ENCODE measurements around the gene NKAIN4.

Gene NKAIN4

GRCh38 chr20:63254232-63254605 lies at the start of gene NKAIN4:
Gene NKAIN4, minus strand, starts transcription at chr20:63254463. Its CDS starts 13 bp downstream, at chr20:63254450.
- H3K4me3 ChIP-seq, result peak within 1 kb of the TSS in 6 of 7 experiments; percentile 3 to 25 (median 14)
- peak within 1 kb of the TSS in 2 of 21 experiments; percentile 7 to 25 for H3K27ac ChIP-seq

- no peak overlapping the region for H3K27ac ChIP-seq
- H3K4me3 ChIP-seq, result no peak overlapping the region
These were observed 48.9 kb upstream of the NKAIN4 start for GRCh38 chr20:63303095-63303666.

- Histone ChIP-seq H3K4me3 (no peak overlapping the region), H3K27ac (no peak overlapping the region)
These were observed 47.4 kb upstream of the NKAIN4 start for GRCh38 chr20:63301671-63302070.

DNA sequence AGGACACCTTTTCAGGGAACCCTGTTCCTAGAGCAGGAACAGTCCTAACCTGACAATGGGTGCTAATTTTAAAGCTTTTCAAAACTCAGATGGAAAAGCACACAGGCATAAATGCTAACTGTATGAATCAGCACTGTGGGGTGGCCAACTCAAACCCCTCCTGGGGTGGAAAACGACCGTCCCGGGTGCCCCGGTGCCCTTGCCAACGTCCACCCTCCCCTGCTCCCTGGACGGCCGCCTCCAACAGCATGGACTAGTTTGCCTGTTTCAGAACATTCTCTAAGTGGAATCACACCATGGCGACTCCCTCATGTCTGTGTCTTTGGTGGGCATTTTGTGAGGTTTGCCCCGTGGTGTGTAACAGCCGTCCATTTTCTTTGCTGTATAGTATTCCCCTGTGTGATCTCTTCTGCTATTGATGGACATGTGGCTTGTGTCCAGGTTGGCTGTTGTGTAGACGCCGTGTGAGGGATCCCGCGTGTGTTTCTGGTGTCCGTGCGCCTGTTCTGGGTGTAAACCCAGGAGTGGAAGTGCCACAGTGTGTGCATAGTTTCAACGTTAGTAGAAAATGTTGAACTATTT lies 44.6 kb upstream of the NKAIN4 start:
- no peak overlapping the region for H3K27ac ChIP-seq

GRCh38 chr20:63297796-63298572 lies 43.7 kb upstream of the NKAIN4 start:
- Histone ChIP-seq H3K27ac (no peak overlapping the region), H3K4me3 (no peak overlapping the region)

More for the DNA sequence above, 44.6 kb upstream of the NKAIN4 start:
- H3K4me3 ChIP-seq, result no peak overlapping the region

- H3K27ac ChIP-seq, result no peak overlapping the region
These were observed 43.1 kb upstream of the NKAIN4 start for GRCh38 chr20:63297371-63297781.

DNA sequence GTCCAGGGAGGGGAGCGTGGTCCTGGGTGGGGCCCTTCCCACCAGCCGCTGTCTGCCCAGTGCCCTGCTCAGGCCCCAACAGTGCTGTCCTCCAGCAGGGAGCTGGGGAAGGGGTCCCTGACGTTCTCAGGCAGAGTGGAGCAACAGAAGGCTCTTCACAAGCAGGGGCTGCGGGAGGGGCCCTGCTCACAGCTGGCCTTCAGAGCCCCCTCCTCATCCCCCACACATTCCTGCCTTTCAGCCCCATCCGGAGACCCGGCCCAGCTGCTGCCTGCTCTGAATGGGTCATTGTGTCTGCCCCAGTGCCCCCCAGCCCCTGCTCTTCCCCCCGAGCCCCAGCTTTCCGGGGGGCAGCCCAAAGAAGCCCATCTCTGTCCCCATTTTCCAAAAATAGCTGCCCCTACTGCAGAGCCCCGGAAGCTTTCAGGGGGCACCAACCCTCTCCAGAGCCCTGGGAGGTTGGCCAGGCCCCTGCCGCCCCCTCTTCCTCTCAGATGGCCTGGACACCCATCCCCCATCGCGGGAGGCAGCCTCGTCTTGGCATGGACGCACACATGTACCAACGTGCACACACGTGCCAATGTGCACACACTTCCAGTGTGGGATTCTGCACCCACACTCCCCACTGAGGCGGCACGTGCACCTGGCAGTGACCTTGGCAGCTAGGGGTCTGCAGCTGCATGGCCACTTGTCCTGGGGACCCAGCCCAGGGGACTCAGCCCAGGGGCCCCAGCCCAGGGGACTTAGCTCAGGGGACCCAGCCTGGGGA lies 42.5 kb upstream of the NKAIN4 start:
- Histone ChIP-seq H3K27ac (no peak overlapping the region), H3K4me3 (no peak overlapping the region)

More at GRCh38 chr20:63297371-63297781, 43.1 kb upstream of the NKAIN4 start:
- no peak overlapping the region for H3K4me3 ChIP-seq

DNA sequence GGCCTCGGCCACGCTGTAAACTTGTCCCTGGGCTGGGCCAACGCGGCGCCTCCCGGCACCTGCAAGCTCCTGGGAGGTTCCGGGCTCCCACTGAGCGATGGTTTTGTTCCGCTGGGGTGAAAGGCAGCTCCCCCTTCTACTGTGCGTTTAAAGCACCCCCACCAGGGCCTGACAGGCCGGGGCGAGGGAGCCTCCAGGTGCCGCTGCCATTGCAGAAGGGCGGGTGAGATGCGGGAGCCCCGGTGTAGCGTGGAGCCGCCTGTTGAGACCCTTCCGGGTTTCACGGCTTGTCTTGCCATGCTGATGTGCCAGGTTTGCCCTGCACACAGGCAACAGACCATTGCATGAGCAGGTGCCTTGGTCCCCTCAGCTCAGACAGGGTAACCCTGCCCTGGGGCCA lies 41.6 kb upstream of the NKAIN4 start:
- H3K4me3 ChIP-seq, result no peak overlapping the region
- no peak overlapping the region for H3K27ac ChIP-seq

DNA sequence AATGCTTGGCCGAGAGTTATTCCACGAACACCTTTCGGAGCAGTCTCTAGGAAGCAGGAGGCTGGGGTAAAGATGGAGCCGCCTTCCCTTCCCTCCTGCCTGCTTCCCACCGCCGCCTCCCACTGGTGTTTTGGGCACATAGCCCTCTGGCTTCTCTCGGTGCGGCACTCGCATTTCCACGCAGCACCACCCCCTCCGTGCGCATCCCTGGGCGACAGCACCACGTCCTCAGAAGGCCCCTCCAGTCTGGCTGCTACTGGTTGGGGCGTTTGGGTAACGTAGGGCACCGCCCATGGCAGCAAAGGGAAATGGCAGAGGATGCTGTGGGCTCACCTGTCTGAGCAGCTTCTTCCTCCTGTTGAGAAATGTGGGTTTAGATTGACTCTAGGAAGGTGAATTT lies 41.2 kb upstream of the NKAIN4 start:
- Histone ChIP-seq H3K27ac (no peak overlapping the region), H3K4me3 (no peak overlapping the region)

DNA sequence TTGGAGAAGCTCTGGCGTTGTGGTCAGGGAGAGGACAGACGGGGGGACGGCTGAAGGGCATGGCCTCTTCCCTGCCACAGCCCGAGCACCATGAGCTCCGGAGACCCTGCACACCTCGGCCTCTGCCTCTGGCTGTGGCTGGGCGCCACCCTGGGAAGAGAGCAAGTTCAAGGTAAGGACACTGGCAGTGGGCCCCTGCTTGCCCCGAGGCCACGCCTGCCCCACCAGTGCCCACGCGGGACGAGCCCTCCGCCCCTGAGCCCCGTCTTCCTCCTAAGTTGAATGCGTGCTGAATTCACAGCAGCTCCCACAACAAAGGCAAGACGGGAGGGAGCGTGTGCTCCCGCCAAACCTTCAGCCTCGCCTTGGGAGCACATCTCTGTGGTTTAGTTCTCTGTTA lies 40.8 kb upstream of the NKAIN4 start:
- H3K4me3 ChIP-seq, result no peak overlapping the region
- H3K27ac ChIP-seq, result no peak overlapping the region

DNA sequence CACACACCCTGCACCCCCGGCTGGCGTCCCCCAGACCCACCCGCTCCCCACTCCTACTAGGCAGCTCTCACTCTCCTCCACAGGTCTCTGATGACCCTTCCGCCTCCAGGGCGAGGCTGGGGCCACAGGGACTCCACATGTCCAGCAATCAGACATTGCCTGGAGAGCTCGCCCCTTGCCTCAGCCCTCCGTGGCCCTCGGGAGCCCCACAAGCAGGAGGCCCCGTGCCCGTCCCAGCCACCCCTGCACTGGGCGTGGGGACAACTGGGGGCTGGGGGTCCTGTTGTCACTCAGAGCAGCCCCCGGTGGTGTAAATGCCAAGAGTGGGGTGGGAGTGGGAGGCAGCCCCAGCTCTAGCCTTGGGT lies 40.3 kb upstream of the NKAIN4 start:
- Histone ChIP-seq H3K27ac (no peak overlapping the region), H3K4me3 (no peak overlapping the region)

- no peak overlapping the region for H3K27ac ChIP-seq
These were observed 39.7 kb upstream of the NKAIN4 start for GRCh38 chr20:63293871-63294535.

GRCh38 chr20:63293456-63293855 lies 39.2 kb upstream of the NKAIN4 start:
- Histone ChIP-seq H3K27ac (no peak overlapping the region), H3K4me3 (no peak overlapping the region)

More at GRCh38 chr20:63293871-63294535, 39.7 kb upstream of the NKAIN4 start:
- H3K4me3 ChIP-seq, result no peak overlapping the region

DNA sequence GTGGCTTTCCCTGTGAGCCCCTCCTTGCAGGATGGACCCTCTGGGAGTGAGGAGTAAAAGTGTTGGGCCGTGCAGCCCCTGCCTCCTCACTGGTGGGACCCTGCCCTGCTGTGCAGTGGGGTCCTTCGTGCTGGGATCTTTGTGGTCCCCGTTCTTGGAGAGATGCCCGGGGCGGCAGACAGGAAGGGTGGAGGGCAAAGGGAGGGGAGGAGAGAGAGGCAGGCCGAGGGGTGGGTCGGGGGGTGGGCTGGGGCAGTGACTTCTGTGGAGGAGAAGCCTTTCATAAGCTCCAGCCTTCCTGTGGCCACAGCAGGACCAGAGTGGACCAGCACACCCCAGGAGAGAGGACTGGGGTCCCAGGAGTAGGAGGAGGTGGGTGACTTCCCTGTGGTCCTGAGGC lies 38.6 kb upstream of the NKAIN4 start, which contains the start of gene COL20A1:
COL20A1 (plus strand) TSS at position 283 of the 400 bp plus-strand sequence. CDS start 1,922 bp downstream, outside the sequence.
- Histone ChIP-seq H3K27ac (no peak within 1 kb of the TSS), H3K4me3 (no peak within 1 kb of the TSS)

DNA sequence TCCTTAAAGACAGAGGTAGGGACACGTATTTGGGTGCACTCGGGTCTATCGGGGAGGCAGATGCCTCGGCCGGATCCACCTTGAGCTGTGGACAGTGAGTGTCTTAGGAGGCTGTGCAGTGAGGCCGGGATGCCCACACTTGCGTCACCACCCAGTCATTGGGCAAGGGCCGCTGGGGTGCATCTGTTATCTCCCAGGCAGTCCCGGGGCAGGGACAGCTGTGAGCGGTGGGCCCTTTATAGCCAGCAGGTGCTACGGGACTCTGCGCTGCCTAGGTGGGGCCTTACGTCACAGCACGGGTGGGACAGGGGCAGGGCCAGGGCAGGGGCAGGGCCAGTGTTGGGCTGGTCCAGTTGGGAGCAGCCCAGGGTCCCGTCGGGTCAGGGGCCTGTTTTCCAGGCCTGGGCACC lies 38.0 kb upstream of the NKAIN4 start:
- Histone ChIP-seq H3K27ac (no peak overlapping the region), H3K4me3 (no peak overlapping the region)

GRCh38 chr20:63291811-63292210 lies 37.5 kb upstream of the NKAIN4 start:
- no peak overlapping the region for H3K4me3 ChIP-seq
- H3K27ac ChIP-seq, result no peak overlapping the region

DNA sequence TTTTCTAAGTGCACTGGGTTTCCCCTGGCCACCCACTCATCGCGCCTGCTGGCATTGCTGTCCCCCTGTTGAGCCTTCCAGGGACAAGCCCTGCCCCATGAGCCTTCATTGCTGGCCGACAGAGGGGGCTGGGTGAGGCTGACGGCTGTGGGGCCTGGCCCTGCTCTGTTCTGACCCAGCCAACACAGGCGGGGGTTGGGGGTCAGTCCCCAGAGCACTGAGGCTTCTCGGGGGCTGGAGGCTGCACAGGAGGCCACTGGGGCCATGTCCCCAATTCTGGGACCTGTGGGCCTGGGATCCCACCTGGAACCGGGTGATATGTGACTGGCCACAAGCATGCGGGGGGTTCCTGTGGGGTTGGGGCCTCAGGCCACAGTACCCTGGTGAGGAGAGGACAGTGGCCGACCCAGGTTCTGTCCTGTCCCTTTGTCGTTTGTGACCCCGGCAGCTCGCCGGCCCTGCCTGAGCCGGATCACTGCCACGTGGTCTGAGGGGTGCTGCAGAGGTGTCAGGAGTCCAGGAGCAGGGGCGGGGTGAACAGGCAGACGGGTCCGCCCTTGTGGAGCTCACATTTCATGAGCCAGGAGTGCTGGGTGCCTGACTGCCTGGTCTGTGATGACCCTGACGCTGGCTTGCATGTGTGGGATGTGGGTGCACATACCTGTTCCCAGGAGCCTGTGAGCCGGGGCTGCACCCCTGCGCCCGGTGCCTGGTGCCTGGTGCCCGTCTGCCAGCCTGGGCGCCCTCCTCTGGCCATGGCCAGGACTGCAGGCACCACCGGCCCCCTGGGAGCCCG lies 36.6 kb upstream of the NKAIN4 start:
- H3K27ac ChIP-seq, result no peak overlapping the region
- H3K4me3 ChIP-seq, result no peak overlapping the region

- no peak overlapping the region for H3K27ac ChIP-seq
These were observed 35.9 kb upstream of the NKAIN4 start for GRCh38 chr20:63290136-63290676.

More at GRCh38 chr20:63290136-63290676, 35.9 kb upstream of the NKAIN4 start:
- H3K4me3 ChIP-seq, result no peak overlapping the region

Measured in skin epidermis (tissue), 12 donors.